ENCODE data around the gene UBN1. TPM values are rescaled to one million over a fixed set of nuclear protein-coding genes. Genes with fewer than 3 reads are reported as not detected.

The UBN1 gene
- total RNA-seq, 2 donors from 2014 or later: 43.8 to 55.9 TPM

- no peak overlapping the region for H3K27ac Mint-ChIP-seq
- ATAC-seq: no peak
- peaks cover 27% of the 10 kb centered on the region for H3K36me3 Mint-ChIP-seq
- no peak overlapping the region for H3K4me3 Mint-ChIP-seq
- no peaks in the 10 kb centered on the region for H3K9me3 Mint-ChIP-seq
- peaks cover 8 to 13% of the 10 kb centered on the region in 2 donors for H3K4me1 Mint-ChIP-seq (ENCODE audit: low read depth in 2 of 2)
- no peak for DNase-seq (ENCODE audit: low spot score)
- no peaks in the 10 kb centered on the region for H3K27me3 Mint-ChIP-seq
These were observed 8.5 kb downstream of the UBN1 start for GRCh38 chr16:4855804-4856203.

- Mint-ChIP-seq H3K36me3 (peaks cover 27% of the 10 kb centered on the region), H3K4me3 (no peak overlapping the region), H3K27ac (no peak overlapping the region), H3K9me3 (no peaks in the 10 kb centered on the region), H3K27me3 (no peaks in the 10 kb centered on the region), H3K4me1 (ENCODE audit: low read depth in 2 of 2) (peaks cover 0 to 8% of the 10 kb centered on the region in 2 donors)
- ATAC-seq: no peak
- DNase-seq (ENCODE audit: low spot score): no peak
These were observed 12.1 kb downstream of the UBN1 start for GRCh38 chr16:4859190-4859899.

- H3K27ac Mint-ChIP-seq: no peak overlapping the region
- H3K36me3 Mint-ChIP-seq: peaks cover 27% of the 10 kb centered on the region
These were observed 12.6 kb downstream of the UBN1 start for GRCh38 chr16:4859900-4860255.

GRCh38 chr16:4860727-4861342, 13.6 kb downstream of the UBN1 start:
- DNase-seq (ENCODE audit: low spot score) (no peak), ATAC-seq (no peak)
- Mint-ChIP-seq H3K4me1 (ENCODE audit: low read depth in 2 of 2) (peaks cover 0 to 11% of the 10 kb centered on the region in 2 donors), H3K36me3 (peaks cover 27% of the 10 kb centered on the region), H3K27ac (no peak overlapping the region), H3K4me3 (no peak overlapping the region), H3K27me3 (no peaks in the 10 kb centered on the region), H3K9me3 (no peaks in the 10 kb centered on the region)

More at GRCh38 chr16:4859900-4860255, 12.6 kb downstream of the UBN1 start:
- no peak overlapping the region for H3K4me3 Mint-ChIP-seq
- ATAC-seq: no peak
- H3K27me3 Mint-ChIP-seq: no peaks in the 10 kb centered on the region
- peaks cover 0 to 11% of the 10 kb centered on the region in 2 donors for H3K4me1 Mint-ChIP-seq (ENCODE audit: low read depth in 2 of 2)
- no peak for DNase-seq (ENCODE audit: low spot score)
- H3K9me3 Mint-ChIP-seq: no peaks in the 10 kb centered on the region

- H3K9me3 Mint-ChIP-seq: no peaks in the 10 kb centered on the region
- H3K36me3 Mint-ChIP-seq: peaks cover 27% of the 10 kb centered on the region
- no peak overlapping the region for H3K27ac Mint-ChIP-seq
- ATAC-seq (no peak), DNase-seq (ENCODE audit: low spot score) (no peak)
- H3K4me1 Mint-ChIP-seq (ENCODE audit: low read depth in 2 of 2): peaks cover 12 to 22% of the 10 kb centered on the region in 2 donors
- H3K4me3 Mint-ChIP-seq: no peak overlapping the region
- no peaks in the 10 kb centered on the region for H3K27me3 Mint-ChIP-seq
These were observed 15.4 kb downstream of the UBN1 start for GRCh38 chr16:4862639-4863038.

- peaks cover 7% of the 10 kb centered on the region for H3K36me3 Mint-ChIP-seq
- ATAC-seq (no peak), DNase-seq (ENCODE audit: low spot score) (no peak)
- H3K27me3 Mint-ChIP-seq: no peaks in the 10 kb centered on the region
- H3K27ac Mint-ChIP-seq: no peak overlapping the region
- H3K9me3 Mint-ChIP-seq: no peaks in the 10 kb centered on the region
- no peak overlapping the region for H3K4me3 Mint-ChIP-seq
- peaks cover 12 to 26% of the 10 kb centered on the region in 2 donors for H3K4me1 Mint-ChIP-seq (ENCODE audit: low read depth in 2 of 2)
These were observed 17.4 kb downstream of the UBN1 start for GRCh38 chr16:4864728-4865127.

- DNase-seq (ENCODE audit: low spot score): no peak
- ATAC-seq: no peak
- peaks cover 12 to 27% of the 10 kb centered on the region in 2 donors for H3K4me1 Mint-ChIP-seq (ENCODE audit: low read depth in 2 of 2)
These were observed 18.1 kb downstream of the UBN1 start for GRCh38 chr16:4865231-4865860.

GRCh38 chr16:4866586-4866985, 19.3 kb downstream of the UBN1 start:
- no peaks in the 10 kb centered on the region for H3K9me3 Mint-ChIP-seq
- ATAC-seq (no peak), DNase-seq (ENCODE audit: low spot score) (no peak)
- no peaks in the 10 kb centered on the region for H3K27me3 Mint-ChIP-seq
- H3K36me3 Mint-ChIP-seq: no peaks in the 10 kb centered on the region
- H3K4me3 Mint-ChIP-seq: no peak overlapping the region
- no peak overlapping the region for H3K27ac Mint-ChIP-seq
- H3K4me1 Mint-ChIP-seq (ENCODE audit: low read depth in 2 of 2): peaks cover 12 to 34% of the 10 kb centered on the region in 2 donors

More at GRCh38 chr16:4865231-4865860, 18.1 kb downstream of the UBN1 start:
- no peak overlapping the region for H3K4me3 Mint-ChIP-seq
- H3K27ac Mint-ChIP-seq: no peak overlapping the region
- peaks cover 2% of the 10 kb centered on the region for H3K36me3 Mint-ChIP-seq
- H3K9me3 Mint-ChIP-seq: no peaks in the 10 kb centered on the region
- no peaks in the 10 kb centered on the region for H3K27me3 Mint-ChIP-seq

- DNase-seq (ENCODE audit: low spot score) (no peak), ATAC-seq (no peak)
- no peaks in the 10 kb centered on the region for H3K36me3 Mint-ChIP-seq
- peaks cover 12 to 31% of the 10 kb centered on the region in 2 donors for H3K4me1 Mint-ChIP-seq (ENCODE audit: low read depth in 2 of 2)
- no peaks in the 10 kb centered on the region for H3K27me3 Mint-ChIP-seq
- peak overlapping the region in 1 of 2 donors; percentile 15 for H3K27ac Mint-ChIP-seq
- no peaks in the 10 kb centered on the region for H3K9me3 Mint-ChIP-seq
- H3K4me3 Mint-ChIP-seq: no peak overlapping the region
These were observed 20.7 kb downstream of the UBN1 start for GRCh38 chr16:4868026-4868425.

GRCh38 chr16:4868535-4868934, 21.3 kb downstream of the UBN1 start:
- no peak for ATAC-seq
- no peaks in the 10 kb centered on the region for H3K27me3 Mint-ChIP-seq
- no peaks in the 10 kb centered on the region for H3K9me3 Mint-ChIP-seq
- H3K4me3 Mint-ChIP-seq: no peak overlapping the region
- H3K27ac Mint-ChIP-seq: peak overlapping the region in 1 of 2 donors; percentile 15
- H3K4me1 Mint-ChIP-seq (ENCODE audit: low read depth in 2 of 2): peaks cover 12 to 30% of the 10 kb centered on the region in 2 donors
- DNase-seq (ENCODE audit: low spot score): no peak
- no peaks in the 10 kb centered on the region for H3K36me3 Mint-ChIP-seq

GRCh38 chr16:4869147-4869805, 22.0 kb downstream of the UBN1 start:
- Mint-ChIP-seq H3K4me1 (ENCODE audit: low read depth in 2 of 2) (peaks cover 12 to 28% of the 10 kb centered on the region in 2 donors), H3K36me3 (no peaks in the 10 kb centered on the region), H3K27ac (peak overlapping the region in 1 of 2 donors; percentile 15), H3K4me3 (no peak overlapping the region), H3K27me3 (no peaks in the 10 kb centered on the region), H3K9me3 (no peaks in the 10 kb centered on the region)
- no peak for ATAC-seq
- DNase-seq (ENCODE audit: low spot score): no peak

- Mint-ChIP-seq H3K4me1 (ENCODE audit: low read depth in 2 of 2) (peaks cover 12 to 25% of the 10 kb centered on the region in 2 donors), H3K36me3 (no peaks in the 10 kb centered on the region), H3K27me3 (no peaks in the 10 kb centered on the region), H3K9me3 (no peaks in the 10 kb centered on the region), H3K27ac (no peak overlapping the region), H3K4me3 (no peak overlapping the region)
- ATAC-seq: no peak
- DNase-seq (ENCODE audit: low spot score): no peak
These were observed 22.9 kb downstream of the UBN1 start for GRCh38 chr16:4870138-4870671.

GRCh38 chr16:4871071-4871470, 23.8 kb downstream of the UBN1 start:
- DNase-seq (ENCODE audit: low spot score): no peak
- no peaks in the 10 kb centered on the region for H3K27me3 Mint-ChIP-seq
- no peak overlapping the region for H3K27ac Mint-ChIP-seq
- no peak for ATAC-seq
- no peaks in the 10 kb centered on the region for H3K9me3 Mint-ChIP-seq
- H3K4me3 Mint-ChIP-seq: no peak overlapping the region
- H3K36me3 Mint-ChIP-seq: no peaks in the 10 kb centered on the region
- H3K4me1 Mint-ChIP-seq (ENCODE audit: low read depth in 2 of 2): peaks cover 12 to 25% of the 10 kb centered on the region in 2 donors

All from natural killer cell treated with Interleukin-12 subunit alpha and Interleukin-12 subunit beta and Interleukin-15 and Interleukin-18, amount 100 ng/mL, for 72 hours (primary cell).